Mesothelial cell of epicardium (in vitro differentiated cells): ENCODE data around the gene FGF21. TPM values are rescaled to one million over a fixed set of nuclear protein-coding genes. Genes with fewer than 3 reads are reported as not detected.
A peak's percentile ranks its signal among the peaks of the same experiment; 100 is the strongest.

ENCODE experiments used
- DNase-seq, 2 experiments: peaks; one replicate each; pipeline ENCODE4 v3.0.0; 2021; ENCODE audit warnings: low spot score in 2 of 2; ENCODE audit not compliant: unreplicated experiment in 2 of 2
- H3K27ac Mint-ChIP-seq: 2 replicates; pipeline ENCODE4 v1.8.0; 2021; ENCODE audit warnings: mixed read lengths
- H3K27me3 Mint-ChIP-seq: 2 replicates; pipeline ENCODE4 v1.8.0; 2021; ENCODE audit warnings: low read depth, mixed read lengths
- H3K36me3 Mint-ChIP-seq: 2 replicates; pipeline ENCODE4 v1.8.0; 2021; ENCODE audit warnings: mixed read lengths
- H3K4me1 Mint-ChIP-seq: 2 replicates; pipeline ENCODE4 v1.8.0; 2021; ENCODE audit warnings: mixed read lengths
- H3K4me3 Mint-ChIP-seq: 2 replicates; pipeline ENCODE4 v1.8.0; 2021; ENCODE audit warnings: mild to moderate bottlenecking, moderate library complexity, mixed read lengths
- H3K9me3 Mint-ChIP-seq: 2 replicates; pipeline ENCODE4 v1.8.0; 2021; ENCODE audit warnings: mixed read lengths
- total RNA-seq: library from RNA; stranded (reverse); gene quantifications from 3 replicates; pipeline ENCODE4 v1.2.1, GENCODE V29; 2021
- TF ChIP-seq, protein P1 (sequence below): fragments of 200-600 bp; sonication (generic); IDR thresholded peaks from one replicate; pipeline ENCODE4 v1.5.0; 2021; ENCODE audit warnings: antibody characterized with exemption; ENCODE audit not compliant: unreplicated experiment

Gene FGF21
- total RNA-seq, 1 donor from 2014 or later = not detected

DNA sequence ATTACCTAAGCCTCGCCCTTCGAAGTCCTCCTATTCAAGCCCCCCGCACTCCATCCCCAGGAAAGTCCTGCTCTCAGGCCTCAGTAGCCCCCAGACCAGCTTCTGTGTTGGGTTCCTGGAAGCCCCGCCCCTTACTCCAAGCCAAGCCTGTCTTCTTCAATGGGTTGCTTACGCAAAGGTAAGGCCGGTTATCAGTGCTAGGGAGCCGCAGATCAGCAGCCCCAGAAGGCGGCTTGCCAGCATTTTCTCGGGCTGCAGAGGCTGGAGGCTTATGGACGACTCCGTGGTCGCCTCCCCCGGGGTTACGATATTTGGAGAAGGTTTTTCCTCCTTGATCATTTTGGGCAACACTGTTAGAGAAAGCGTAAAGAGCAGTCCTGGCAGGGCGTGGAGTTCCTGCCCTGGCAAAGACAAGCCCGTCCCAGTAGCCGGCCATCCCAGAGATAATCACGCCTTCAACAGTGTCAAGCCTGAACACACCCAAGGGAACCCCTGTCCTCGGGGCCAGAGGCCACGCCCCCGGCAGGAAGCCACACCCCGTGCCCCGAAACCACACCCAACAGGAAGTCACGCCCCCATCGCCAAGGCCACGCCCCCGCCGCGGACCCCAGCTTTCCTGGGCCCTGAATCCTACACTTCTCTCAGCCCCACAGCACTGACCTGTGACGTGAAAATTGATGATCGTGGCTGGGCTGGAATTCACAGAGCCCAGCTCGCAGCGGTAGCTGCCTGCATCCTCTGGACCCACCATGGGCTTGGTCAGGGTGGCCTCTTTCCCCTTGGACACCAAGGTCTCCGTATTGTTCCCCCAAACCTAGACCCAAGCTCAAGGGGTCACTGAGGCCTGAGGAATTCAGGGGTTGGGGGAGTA lies 14.0 kb upstream of the FGF21 start:
- Mint-ChIP-seq H3K27ac (no peak overlapping the region), H3K27me3 (peaks cover 17% of the 10 kb centered on the region)
- TF ChIP-seq, protein P1, sequence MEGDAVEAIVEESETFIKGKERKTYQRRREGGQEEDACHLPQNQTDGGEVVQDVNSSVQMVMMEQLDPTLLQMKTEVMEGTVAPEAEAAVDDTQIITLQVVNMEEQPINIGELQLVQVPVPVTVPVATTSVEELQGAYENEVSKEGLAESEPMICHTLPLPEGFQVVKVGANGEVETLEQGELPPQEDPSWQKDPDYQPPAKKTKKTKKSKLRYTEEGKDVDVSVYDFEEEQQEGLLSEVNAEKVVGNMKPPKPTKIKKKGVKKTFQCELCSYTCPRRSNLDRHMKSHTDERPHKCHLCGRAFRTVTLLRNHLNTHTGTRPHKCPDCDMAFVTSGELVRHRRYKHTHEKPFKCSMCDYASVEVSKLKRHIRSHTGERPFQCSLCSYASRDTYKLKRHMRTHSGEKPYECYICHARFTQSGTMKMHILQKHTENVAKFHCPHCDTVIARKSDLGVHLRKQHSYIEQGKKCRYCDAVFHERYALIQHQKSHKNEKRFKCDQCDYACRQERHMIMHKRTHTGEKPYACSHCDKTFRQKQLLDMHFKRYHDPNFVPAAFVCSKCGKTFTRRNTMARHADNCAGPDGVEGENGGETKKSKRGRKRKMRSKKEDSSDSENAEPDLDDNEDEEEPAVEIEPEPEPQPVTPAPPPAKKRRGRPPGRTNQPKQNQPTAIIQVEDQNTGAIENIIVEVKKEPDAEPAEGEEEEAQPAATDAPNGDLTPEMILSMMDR = no peak

DNA sequence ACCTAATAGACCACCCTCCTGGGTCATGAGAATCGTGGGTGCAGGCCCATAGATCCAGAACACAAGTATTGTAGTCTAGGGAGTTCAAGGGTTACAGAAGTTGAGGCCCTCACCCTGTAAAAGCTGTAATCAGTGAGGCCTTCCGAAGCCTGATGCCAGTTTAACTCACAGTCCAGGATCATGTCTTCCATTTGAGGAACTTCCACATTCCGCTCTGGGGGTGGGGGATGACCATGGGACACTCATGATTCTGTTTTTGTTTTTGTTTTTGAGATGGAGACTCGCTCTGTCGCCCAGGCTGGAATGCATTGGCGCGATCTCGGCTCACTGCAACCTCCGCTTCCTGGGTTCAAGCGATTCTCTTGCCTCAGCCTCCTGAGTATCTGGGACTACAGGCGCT lies 13.2 kb upstream of the FGF21 start:
- Mint-ChIP-seq H3K27me3 (peaks cover 17% of the 10 kb centered on the region), H3K4me1 (peaks cover 14% of the 10 kb centered on the region), H3K36me3 (no peaks in the 10 kb centered on the region), H3K27ac (no peak overlapping the region), H3K9me3 (peaks cover 5% of the 10 kb centered on the region), H3K4me3 (no peak overlapping the region)
- no peak for DNase-seq
- TF ChIP-seq, protein P1 = no peak

More for the DNA sequence above, 14.0 kb upstream of the FGF21 start:
- no peak for DNase-seq
- H3K36me3 Mint-ChIP-seq = no peaks in the 10 kb centered on the region
- H3K4me3 Mint-ChIP-seq = peak overlapping the region; percentile 6
- H3K4me1 Mint-ChIP-seq = peaks cover 14% of the 10 kb centered on the region
- peaks cover 5% of the 10 kb centered on the region for H3K9me3 Mint-ChIP-seq

- peaks cover 7% of the 10 kb centered on the region for H3K27me3 Mint-ChIP-seq
- peaks cover 5% of the 10 kb centered on the region for H3K9me3 Mint-ChIP-seq
- H3K4me1 Mint-ChIP-seq = peaks cover 10% of the 10 kb centered on the region
- TF ChIP-seq, protein P1 = no peak
- DNase-seq = no peak
- H3K27ac Mint-ChIP-seq = no peak overlapping the region
- H3K4me3 Mint-ChIP-seq = no peak overlapping the region
- H3K36me3 Mint-ChIP-seq = no peaks in the 10 kb centered on the region
These were observed 9.9 kb upstream of the FGF21 start for GRCh38 chr19:48745208-48745995.

DNA sequence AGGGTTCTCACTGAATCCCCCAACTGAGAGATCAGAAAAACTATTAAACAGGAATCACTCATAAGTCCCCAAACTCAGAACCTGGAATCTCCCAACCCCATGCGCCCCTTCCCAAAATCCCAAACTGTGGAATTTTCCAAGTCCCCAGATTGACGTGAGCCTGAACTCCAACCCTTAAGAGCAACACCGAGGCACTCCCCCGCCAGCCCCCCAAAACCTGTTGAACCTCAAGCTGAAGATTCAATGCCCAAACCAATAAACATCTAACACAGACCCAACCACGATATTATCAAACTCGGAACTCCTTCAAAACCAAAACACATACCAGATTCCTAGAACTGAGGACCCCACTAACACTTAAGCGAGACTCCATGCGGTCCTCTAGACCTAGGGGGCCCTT lies 9.2 kb upstream of the FGF21 start:
- TF ChIP-seq, protein P1 = no peak
- peaks cover 9% of the 10 kb centered on the region for H3K4me1 Mint-ChIP-seq
- peak overlapping the region; percentile 96 for H3K27ac Mint-ChIP-seq
- H3K9me3 Mint-ChIP-seq = peaks cover 5% of the 10 kb centered on the region
- H3K36me3 Mint-ChIP-seq = no peaks in the 10 kb centered on the region
- peak overlapping the region; percentile 3 for H3K4me3 Mint-ChIP-seq
- H3K27me3 Mint-ChIP-seq = peaks cover 5% of the 10 kb centered on the region
- DNase-seq = no peak

- Mint-ChIP-seq H3K27me3 (peaks cover 4% of the 10 kb centered on the region), H3K9me3 (peaks cover 5% of the 10 kb centered on the region), H3K4me1 (peaks cover 8% of the 10 kb centered on the region), H3K36me3 (no peaks in the 10 kb centered on the region), H3K4me3 (peak within 1 kb of the TSS; percentile 68), H3K27ac (peak within 1 kb of the TSS; percentile 96)
- TF ChIP-seq, protein P1 = no peak
- DNase-seq = peak; percentile 73 to 86
These were observed 8.4 kb upstream of the FGF21 start, which contains the start of gene IZUMO1 for GRCh38 chr19:48746738-48747575. IZUMO1 (minus strand) TSS chr19:48746909; CDS start chr19:48745859, 1,050 bp downstream.
